ENCODE data around the gene GNAQ.

DNA sequence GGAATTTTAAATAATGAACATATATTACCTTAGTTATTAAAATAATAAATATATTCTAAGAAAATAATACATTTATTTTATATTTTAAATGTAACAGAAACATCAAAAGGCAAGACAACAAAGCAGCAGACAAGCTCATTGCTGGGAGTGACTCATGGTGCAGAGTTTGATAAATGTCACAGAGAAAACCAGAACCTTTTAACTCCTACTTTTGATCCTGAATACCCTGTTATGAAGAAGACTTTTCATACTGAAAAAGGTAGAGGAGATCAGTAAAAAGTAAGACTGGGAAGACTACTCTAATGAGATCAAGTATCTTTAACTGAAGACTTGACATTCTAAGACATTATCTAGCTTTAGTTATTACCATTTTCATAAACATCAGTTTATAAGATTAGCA lies 284.4 kb downstream of the GNAQ start:
- TF ChIP-seq, protein P1, sequence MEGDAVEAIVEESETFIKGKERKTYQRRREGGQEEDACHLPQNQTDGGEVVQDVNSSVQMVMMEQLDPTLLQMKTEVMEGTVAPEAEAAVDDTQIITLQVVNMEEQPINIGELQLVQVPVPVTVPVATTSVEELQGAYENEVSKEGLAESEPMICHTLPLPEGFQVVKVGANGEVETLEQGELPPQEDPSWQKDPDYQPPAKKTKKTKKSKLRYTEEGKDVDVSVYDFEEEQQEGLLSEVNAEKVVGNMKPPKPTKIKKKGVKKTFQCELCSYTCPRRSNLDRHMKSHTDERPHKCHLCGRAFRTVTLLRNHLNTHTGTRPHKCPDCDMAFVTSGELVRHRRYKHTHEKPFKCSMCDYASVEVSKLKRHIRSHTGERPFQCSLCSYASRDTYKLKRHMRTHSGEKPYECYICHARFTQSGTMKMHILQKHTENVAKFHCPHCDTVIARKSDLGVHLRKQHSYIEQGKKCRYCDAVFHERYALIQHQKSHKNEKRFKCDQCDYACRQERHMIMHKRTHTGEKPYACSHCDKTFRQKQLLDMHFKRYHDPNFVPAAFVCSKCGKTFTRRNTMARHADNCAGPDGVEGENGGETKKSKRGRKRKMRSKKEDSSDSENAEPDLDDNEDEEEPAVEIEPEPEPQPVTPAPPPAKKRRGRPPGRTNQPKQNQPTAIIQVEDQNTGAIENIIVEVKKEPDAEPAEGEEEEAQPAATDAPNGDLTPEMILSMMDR (conservative IDR thresholded peaks at IDR 0.05; ENCODE audit: low read depth in 2 of 2): no peak
- TF ChIP-seq ZNF331 (CRISPR knock-in tag; IDR thresholded peaks at IDR 0.05; ENCODE audit: low read depth): no peak
